OCI-M2 (cell line): Measurements from ENCODE around the gene TARDBP.
"Not testable (repeated sequence)": the region's sequence is repeated elsewhere in the genome, so short reads cannot be mapped to it uniquely, and the experiment has no call there.

Experiments
- DNase-seq: peaks from one replicate; lab custom pipeline; 2025; ENCODE audit not compliant: unreplicated experiment; lab: John Stamatoyannopoulos, UW

TARDBP gene

DNA sequence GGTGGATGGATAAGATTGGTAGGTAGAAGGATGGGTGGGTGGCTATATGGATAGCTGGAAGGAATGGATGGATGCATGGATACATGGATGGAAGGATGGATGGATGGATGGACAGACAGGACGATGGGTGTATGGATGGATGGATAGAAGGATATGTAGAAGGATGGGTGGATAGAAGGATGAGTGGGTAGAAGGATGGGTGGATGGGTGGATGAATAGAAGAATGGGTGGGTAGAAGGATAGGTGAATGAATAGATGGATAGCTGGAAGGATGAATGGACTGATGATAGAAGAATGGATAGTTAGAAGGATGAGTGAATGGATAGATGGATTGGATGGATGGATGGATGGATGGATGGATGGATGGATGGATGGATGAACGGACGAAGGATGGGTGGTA lies 29.6 kb downstream of the TARDBP start:
- no peak for DNase-seq

DNA sequence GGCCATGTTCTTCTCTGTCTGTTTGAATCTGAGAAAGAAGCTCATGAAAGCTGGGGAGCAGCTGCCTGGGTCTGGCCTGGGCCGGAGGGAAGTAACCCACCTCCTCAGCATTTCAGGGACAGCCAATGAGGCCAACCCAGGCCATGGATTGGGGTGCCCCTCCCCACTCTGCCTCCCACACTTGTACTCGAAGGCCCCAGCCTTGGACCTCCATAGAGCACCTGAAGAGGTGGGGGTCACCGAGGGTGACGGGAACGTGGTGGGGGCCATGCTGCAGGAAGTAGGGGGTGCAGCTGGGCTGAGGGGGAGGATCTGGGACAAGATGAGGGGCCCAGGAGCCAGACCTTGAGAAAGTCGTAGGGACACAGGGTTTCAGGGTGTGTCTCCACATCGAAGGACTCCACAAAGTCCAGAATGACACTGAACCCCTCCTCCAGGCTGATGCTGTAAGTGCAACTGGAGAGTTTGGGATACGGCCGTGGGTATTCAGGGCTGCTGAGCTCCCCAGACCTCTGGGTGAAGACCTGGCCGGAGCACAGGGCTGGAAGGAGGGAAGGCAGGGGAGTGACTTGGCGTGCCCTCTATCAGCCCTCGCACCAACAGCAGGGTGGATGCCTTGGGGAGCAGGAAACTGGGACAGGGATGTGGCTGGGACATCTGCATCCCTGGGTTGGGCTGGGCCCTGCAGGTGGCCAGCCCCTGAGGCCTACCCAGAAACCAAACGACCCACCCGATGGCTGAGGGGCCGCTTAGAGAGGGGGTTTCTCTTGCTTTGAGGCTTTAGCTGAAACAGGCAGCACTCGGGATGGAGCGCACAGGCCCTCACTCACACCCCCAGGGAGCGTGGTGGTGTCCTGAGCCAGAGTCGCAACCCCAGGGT lies 30.8 kb downstream of the TARDBP start:
- no peak for DNase-seq

DNA sequence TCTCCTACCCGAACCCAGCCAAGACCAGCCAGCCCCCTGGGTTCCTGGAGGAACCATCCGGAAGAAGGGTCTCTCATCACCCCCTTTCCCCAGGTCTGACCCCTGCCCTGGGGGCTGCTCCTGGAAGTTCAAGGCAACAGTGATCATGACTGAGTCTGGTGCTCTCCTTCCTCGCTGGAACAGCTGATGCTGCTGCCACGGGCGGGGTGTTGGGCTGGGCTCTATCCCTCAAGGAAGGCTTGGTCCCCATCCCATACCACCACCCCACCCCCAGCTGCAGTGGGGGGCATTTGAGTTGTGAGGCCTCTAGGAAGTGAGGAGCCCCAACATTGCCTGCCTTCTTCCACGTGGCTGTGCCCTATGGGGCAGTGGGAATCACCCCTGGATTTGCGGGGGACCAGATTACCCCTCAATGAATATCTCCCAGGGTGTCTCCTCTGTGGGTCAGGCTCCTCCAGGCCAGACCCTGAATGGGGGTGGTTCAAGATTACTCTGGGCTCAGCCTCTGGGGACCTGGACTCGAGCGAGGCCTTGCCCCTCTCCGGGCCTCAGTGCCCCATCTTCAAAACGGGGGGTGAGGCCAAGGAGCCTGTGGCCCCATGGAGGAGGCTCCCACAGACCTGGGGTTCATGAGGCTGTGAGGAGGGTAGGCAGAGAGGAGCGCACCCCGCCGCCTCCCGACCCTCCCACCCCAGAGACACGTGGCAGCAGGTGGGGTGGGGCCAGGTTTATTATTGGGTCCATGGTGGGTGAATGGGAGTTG lies 31.8 kb downstream of the TARDBP start:
- DNase-seq = no peak

DNA sequence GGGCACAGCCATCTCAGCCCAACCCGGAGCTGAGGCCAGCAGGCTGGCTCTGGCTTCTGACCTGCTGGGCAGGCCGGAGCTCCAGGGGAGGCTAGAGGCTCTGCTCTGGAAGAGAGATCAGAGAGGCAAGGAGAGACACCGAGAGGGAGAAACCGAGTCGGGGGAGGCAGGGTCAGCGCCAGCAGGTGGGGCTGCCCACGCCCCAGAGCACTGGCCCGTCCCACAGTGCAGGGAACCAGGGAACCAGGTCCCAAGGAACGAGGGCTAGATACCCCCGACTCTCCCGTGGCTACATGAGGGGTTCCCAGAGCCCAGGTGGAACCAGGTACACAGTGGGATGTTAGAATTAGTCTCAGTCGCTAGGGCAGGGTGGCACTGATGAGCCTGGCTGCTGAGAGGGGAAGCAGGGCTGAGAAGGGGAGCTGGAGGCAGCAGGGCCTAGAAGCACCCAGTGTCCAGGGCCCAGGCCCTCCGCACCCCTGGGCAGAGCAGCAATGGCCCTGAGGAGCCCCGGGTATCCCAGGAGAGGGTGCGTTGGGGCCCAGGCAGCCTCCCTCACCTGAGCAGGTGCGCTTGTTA lies 32.5 kb downstream of the TARDBP start:
- DNase-seq = no peak

DNA sequence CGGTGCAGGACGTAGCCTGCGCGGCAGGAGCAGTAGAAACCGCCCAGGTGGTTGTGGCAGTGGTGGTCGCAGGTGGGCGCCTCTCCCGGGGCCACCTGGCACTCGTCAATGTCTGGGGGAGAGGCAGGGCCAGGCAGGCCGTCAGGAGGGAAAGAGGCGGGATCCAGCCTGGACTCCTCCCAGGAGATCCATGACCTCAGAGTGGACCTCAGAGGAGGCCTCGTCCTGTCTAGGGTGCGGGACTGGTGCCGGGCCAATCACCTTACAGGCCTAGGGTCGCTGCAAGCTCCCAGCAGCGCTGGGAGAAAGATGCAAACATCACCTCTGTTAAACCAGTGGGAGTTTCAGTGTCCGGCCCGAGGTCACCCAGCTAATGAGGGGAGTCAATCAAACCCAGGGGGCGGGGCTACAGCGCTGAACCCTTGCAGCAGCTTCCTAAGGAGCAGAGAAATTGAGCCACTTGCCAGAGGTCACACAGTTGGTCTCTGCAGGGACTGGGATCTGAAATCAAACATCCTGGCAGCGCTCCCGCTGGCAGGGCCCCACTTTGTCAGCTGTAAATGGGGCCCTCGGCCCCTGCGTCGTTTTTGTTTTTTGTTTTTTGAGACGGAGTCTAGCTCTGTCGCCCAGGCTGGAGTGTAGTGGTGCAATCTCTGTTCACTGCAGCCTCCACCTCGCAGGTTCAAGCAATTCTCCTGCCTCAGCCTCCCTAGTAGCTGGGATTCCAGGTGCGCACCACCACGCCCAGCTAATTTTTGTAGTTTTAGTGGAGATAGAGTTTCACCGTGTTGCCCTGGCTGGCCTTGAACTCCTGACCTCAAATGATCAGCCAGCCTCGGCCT lies 33.2 kb downstream of the TARDBP start:
- DNase-seq = no peak

DNA sequence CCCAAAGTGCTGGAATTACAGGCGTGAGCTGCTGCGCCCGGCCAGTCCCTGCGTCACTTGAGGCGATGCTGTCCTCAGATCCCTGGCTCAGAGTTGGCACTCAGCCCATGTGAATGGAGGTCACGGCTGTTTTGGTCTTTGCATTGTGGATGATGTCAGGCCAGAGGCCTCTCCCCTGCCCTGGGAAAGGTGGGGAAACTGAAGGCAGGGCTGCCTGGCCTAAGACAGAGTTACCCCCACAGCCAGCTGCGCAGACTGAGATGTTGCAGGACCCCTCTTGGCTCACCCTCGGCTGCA lies 33.8 kb downstream of the TARDBP start:
- DNase-seq = no peak

DNA sequence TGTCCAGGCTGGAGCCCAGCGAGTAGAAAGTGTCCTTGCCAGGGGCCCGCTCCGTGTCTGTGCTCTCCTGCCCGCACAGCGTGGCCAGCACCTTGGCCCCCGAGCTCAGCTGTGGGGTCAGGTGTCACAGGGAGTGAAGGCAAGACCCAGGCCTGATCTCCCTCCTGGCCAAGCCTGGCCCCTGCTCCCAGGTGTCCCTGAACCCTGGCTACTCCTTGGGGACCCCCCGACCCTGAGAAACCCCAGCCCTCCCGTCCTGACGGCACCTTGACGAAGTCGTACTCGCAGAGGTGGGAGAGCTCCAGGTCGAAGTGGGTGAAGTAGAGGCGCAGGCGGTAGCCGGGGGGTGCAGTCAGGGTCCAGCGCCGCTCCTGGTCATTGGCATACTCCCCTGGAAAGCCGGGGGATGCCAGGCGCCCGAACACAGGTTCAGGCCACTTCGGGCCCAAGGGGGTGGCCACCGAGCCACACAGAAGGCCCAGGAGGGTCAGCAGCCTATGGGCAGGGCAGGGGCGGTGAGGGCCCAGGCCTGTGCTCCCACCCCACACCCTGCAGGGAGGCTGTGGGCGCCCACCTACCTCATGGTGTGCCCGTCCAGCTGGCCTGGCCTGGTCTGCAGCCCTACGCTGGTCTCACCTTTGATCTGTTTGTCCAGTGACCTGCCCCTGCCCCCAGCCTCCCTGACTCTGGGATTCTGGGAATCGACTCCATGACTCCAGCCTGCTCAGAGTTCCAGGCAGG lies 34.3 kb downstream of the TARDBP start, which contains the start of gene MASP2:
Gene MASP2 (minus strand): TSS at position 615 of the 741 bp plus-strand sequence. CDS start 32 bp downstream, at position 583.
- DNase-seq = no peak

DNA sequence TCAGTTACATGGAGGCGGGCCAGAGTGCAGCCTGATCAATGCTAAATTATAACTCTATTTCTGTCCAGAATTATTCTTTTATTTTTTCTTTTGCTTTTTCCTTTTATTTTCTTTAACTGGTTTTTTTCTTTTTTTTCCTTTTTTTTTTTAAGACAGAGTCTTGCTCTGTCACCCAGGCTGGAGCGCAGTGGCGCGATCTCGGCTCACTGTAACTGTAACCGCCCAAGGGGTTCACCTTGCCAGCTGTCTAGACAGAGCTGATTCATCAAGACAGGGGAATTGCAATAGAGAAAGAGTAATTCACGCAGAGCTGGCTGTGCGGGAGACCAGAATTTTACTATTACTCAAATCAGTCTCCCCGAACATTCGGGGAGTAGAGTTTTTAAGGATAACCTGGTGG lies 38.7 kb downstream of the TARDBP start:
- not testable (repeated sequence) for DNase-seq

DNA sequence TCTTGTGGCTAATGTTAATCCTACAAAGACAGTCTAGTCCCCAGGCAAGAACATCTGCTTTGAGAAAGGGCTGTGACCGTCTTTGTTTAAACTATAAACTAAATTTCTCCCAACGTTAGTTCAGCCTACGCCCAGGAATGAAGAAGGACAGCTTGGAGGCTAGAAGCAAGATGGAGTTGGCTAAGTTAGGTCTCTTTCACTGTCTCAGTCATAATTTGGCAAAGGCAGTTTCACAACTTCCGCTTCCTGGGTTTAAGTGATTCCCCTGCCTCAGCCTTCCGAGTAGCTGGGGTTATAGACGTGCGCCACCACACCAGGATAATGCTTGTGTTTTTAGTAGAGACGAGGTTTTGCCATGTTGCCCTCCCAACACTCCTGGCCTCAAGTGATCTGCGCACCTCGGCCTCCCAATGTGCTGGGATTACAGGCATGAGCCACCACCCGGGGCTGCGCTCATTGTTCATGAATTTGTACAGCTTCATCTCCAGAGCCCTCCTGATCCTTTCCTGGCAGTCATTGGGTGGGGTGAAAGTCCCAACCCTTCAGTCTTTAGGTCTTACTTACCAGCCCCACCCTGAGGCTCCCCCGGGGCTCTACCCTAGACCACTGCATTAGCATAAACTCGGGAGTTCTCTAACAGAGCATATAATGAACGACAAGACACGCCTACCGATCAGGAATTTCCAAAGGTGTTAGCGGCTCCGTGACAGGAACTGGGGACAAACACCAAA lies 39.5 kb downstream of the TARDBP start:
- DNase-seq = no peak

DNA sequence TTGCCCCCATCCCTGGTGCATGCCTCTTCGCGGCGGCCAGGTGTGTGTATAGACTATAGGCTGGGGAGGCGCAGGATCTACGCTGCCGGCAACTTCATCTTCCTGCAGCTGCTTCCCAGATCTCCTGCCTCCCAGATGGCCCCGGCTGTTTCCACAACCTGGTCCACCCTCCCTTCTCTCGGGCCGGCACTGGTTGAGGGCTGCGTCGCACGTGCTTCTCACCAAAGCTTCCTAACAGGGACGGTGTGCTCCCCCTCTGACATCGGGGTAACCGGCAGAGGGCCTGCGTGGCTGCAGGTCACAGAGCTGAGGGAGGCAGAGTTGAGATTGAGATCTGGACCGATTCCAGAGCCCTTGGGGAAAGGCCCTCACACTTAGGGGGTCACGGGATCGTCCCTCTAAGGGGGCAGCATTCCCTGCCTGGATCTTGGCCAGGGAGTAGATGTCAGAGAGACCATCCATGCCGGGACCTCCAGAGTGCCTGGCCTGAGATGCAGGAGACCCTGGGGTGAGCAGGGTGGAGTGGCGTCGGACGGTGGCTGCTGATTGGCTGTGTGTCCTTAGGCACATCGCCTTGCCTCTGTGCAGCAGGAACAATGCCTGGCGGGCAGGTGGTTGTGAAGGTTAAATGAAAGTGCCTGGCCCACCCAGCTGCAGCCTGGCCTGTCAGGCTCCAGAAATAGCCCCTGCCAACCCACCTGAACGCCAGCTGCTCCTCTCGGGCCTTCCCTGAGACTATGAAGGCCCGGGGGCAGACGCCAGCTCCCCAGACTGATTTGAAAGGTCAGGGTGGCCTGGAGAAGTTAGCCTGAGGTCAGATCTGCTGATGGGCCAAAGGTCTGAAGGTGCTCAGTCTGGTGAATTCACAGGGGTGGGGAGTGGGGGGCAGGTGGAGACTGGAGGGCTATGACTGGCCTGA lies 40.6 kb downstream of the TARDBP start:
- no peak for DNase-seq

DNA sequence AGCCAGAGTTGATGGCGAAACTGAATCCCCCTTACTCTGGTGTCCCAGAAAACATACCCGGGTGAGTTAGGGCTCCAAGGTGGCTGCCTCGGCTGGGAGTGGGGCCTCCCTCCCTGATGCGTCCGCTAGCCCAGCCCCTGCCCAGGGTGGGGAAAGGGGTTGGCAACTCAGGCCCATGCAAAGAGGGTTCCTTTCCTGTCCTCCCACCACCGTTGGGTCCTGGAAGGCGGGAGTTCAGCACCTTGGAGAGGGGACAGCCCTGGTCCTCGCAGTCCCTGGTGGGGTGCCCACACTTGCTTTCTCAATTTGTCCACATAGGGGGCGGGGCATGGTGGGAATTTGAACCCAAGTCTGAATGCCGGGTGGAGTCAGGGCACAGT lies 41.3 kb downstream of the TARDBP start:
- no peak for DNase-seq

DNA sequence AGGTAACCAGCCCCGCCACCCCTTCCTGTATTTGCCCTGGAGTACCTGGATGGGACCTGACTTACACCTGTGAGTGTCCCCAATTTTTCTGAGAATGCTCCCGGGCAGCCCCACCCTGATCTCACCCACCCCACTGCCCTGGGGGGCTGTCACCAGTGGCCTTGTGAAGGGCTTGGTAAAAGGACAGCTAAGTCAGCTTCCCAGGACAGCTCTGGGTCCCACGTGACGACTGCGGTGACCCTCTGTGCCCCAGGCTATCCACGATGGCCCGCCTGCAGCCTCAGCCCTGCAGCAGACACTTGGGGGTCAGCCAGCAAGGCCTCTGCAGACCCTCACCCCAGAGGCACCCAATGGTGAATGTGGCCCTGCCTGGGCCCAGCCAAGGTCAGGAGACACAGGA lies 41.7 kb downstream of the TARDBP start:
- DNase-seq = no peak

DNA sequence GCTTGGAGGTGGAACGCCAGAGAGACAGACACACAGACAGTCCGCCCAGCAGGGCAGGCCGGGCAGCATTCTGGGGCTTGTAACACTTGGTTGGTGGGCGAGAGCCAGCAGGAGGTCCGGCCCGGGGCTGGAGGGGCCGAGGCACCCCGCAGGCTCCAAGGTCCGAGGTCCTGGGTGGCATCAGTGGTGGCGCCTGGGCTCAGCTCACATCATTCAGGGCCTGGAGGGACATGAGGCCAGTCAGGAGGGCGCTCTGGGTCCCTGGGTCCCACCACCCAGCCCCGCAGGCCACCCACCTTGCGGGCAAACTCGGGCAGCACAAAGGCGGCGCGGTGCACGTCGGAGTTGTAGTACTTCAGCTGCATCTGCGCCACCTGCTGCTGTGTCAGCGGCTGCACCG lies 42.2 kb downstream of the TARDBP start:
- DNase-seq = no peak

DNA sequence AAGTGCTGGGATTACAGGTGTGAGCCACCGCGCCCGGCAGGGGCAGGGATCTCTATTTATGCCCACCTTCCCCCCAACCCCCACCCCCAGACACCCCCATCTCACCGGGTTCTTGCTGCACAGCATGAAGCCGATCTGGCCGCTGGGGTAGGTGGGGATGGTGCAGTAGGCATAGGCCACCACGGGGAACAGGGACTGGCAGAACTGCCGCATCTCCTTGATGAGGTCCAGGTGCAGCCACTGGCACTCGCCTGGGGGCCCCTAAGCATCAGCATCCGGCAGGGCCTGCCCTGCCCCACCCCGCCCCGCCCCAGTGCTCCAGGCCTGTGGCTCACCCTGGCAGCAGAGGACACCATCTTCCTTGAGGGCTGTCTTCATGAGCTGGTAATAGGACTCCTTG lies 43.2 kb downstream of the TARDBP start:
- no peak for DNase-seq

DNA sequence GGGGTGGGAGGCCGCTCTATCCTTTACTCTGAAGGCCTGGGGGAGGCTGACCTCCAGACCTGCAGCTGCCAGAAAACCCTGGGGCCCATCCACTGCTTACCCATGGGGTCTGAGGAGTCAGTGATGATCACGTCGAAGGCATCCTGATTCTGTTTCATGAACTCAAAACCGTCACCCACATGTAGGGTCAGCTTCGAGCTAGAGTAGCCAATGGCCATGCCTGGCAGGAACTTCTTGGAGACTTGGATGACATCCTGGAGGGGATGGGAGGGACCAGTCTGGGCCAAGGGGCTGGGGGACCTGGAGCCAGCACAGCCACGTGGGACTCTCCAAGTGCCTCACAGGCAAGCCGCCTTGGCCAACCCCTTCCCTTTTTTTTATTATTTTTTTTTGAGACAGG lies 44.0 kb downstream of the TARDBP start:
- DNase-seq = no peak

DNA sequence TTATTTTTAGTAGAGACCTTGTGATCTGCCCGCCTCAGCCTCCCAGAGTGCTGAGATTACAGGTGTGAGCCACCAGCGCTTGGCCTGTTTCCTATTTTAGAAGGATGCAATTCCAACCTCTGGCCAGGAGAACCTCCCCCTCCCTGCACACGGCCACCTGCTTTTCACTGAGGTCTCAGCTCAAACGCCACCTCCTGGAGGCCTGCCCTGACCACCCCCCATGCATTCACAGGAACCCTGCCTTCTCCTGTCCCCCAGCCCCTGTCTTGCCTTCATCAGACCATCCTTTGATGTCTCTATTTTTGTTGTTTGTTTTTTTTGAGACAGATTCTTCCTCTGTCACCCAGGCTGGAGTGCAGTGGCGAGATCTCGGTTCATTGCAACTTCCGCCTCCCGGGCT lies 45.0 kb downstream of the TARDBP start:
- no peak for DNase-seq

DNA sequence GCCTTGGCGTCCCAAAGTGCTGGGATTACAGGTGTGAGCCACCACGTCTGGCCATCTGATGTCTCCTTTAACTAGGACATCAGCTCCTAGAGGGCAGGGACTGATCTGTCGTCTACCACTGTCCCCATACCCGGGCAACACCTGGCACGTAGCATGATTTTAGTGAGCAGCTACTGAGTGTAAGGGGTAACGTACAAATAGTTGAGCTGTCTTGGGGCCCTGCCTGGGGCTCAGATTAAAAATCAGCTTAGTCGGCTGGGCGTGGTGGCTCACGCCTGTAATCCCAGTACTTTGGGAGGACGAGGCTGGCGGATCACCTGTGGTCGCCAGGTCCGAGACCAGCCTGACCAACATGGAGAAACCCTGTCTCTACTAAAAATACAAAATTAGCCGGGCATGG lies 45.6 kb downstream of the TARDBP start:
- no peak for DNase-seq

DNA sequence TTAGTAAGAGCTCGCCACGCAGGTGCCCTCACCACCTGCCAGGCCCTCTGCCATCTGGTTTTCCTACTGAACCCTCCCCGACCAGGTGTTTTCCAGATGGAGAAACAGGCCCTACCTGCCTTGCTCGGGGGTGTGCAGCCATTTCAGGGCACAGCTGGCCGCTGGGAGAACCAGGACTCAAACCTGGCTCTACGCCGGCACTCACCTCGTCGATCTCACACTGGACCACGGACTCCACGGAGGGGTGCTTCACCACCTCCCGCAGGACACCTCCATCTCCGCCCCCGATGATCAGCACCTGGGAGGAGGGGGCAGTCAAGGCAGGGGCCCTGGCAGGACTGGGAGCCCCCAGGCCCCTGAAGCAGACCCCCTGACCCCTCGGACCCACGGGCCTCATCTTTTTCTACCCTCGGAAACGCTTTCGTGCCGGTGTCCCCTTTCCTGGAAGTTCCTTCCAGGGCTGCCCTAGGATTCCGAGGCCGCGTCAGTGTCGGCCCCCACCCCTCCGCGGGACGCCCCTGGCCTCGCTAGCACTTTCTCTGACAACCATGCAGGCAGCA lies 46.2 kb downstream of the TARDBP start:
- no peak for DNase-seq
